ENCODE measurements around the gene PGLYRP1. TPM values are rescaled to one million over a fixed set of nuclear protein-coding genes. Genes with fewer than 3 reads are reported as not detected.

PGLYRP1 gene
- total RNA-seq, 5 donors from 2014 or later (not counting 1 experiment from before 2014, with no cell fraction given): not detected

DNA sequence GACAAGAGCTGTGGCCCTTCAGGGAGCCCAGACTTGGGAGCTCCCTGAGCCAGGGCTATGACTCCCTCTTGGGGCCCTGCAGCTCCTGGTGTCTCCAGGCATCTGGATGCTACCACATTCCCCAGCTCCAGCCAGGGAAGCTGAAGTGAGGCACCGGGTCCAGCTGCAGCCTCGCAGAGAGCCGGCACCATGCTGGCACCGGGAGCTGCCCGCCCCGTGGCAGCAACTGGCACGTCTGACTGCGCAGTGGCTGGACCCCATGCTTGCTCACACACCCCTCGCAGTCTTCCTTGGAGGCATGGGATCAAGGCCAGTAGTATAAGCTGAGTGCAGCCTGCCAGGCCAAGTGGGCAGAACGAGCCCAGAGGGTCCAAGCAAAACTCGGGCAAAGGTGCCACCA, 10.5 kb upstream of the PGLYRP1 start:
- Mint-ChIP-seq H3K4me1 (peaks cover 3 to 5% (median 4%) of the 10 kb centered on the region in 3 donors), H3K27me3 (peaks cover 18 to 26% of the 10 kb centered on the region in 2 donors), H3K27ac (no peak overlapping the region), H3K36me3 (no peaks in the 10 kb centered on the region), H3K4me3 (no peak overlapping the region), H3K9me3 (no peaks in the 10 kb centered on the region)
- Histone ChIP-seq H3K36me3 (ENCODE audit: control insufficient read depth in 2 of 2, extremely low read depth in 1 of 2, insufficient read depth in 1 of 2, low read length in 1 of 2) (no peaks in the 10 kb centered on the region), H3K27me3 (replicated peaks in 1 of 2; ENCODE audit: control insufficient read depth in 2 of 2, extremely low read depth in 1 of 2, insufficient read depth in 2 of 2, low read length in 1 of 2) (peaks cover 0 to 37% of the 10 kb centered on the region in 2 experiments), H3K4me1 (ENCODE audit: control insufficient read depth in 1 of 2, extremely low read depth in 1 of 2, insufficient read depth in 2 of 2, low read length in 2 of 2) (peaks cover 0 to 5% of the 10 kb centered on the region in 2 experiments), H3K27ac (ENCODE audit: low read length) (no peak overlapping the region), H3K9me3 (no peaks in the 10 kb centered on the region), H3K4me3 (ENCODE audit: control insufficient read depth in 1 of 2, extremely low read depth in 1 of 2, low read length in 1 of 2) (no peak overlapping the region)
- ATAC-seq (replicated peaks in 1 of 4) (no peak), DNase-seq (no peak)
- WGBS (ENCODE audit: insufficient coverage): 77% methylated on average over 11 of the region's 11 CpGs
- ChIA-PET POLR2A (no interaction called here), CTCF (interaction anchor here (0.6 to 1.2 kb wide), 5 partner anchors 9 to 231 kb away, joined by 3 to 7 read pairs (median 4); no protein-coding TSS in a partner anchor)

DNA sequence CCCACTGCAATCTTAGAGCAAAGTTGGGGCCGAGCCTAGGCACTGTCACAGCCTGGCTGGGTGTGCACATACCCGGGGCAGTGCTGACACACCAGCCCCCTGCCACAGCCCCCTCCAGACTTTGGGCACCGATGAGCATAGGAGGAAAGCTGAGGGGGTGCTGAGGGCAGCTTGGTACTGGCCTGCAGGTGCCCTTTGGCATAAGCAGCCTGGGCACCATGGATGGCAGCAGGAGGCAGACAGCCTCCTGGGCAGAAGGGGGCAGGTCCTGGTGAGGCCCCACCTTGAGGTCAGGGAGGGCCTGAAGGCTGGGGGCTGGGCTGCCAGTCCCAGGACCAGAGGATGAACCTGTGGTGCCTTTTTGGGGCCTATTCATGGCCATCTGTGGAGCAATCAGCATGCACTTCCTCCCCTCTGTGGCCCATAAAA, 9.8 kb upstream of the PGLYRP1 start:
- Histone ChIP-seq H3K27ac (ENCODE audit: low read length) (no peak overlapping the region), H3K27me3 (replicated peaks in 1 of 2; ENCODE audit: control insufficient read depth in 2 of 2, extremely low read depth in 1 of 2, insufficient read depth in 2 of 2, low read length in 1 of 2) (peaks cover 0 to 42% of the 10 kb centered on the region in 2 experiments), H3K4me3 (ENCODE audit: control insufficient read depth in 1 of 2, extremely low read depth in 1 of 2, low read length in 1 of 2) (no peak overlapping the region), H3K36me3 (ENCODE audit: control insufficient read depth in 2 of 2, extremely low read depth in 1 of 2, insufficient read depth in 1 of 2, low read length in 1 of 2) (no peaks in the 10 kb centered on the region), H3K9me3 (no peaks in the 10 kb centered on the region), H3K4me1 (ENCODE audit: control insufficient read depth in 1 of 2, extremely low read depth in 1 of 2, insufficient read depth in 2 of 2, low read length in 2 of 2) (peaks cover 0 to 5% of the 10 kb centered on the region in 2 experiments)
- Mint-ChIP-seq H3K27me3 (peaks cover 18 to 26% of the 10 kb centered on the region in 2 donors), H3K27ac (no peak overlapping the region), H3K36me3 (no peaks in the 10 kb centered on the region), H3K4me3 (no peak overlapping the region), H3K9me3 (no peaks in the 10 kb centered on the region), H3K4me1 (peaks cover 3 to 5% (median 4%) of the 10 kb centered on the region in 3 donors)
- 77% methylated on average over 3 of the region's 3 CpGs for WGBS (ENCODE audit: insufficient coverage)
- ChIA-PET CTCF (interaction anchor here (0.5 to 1.2 kb wide), 6 partner anchors 10 to 232 kb away, joined by 3 to 7 read pairs (median 4); no protein-coding TSS in a partner anchor), POLR2A (no interaction called here)
- ATAC-seq (replicated peaks in 1 of 4) (no peak), DNase-seq (no peak)

DNA sequence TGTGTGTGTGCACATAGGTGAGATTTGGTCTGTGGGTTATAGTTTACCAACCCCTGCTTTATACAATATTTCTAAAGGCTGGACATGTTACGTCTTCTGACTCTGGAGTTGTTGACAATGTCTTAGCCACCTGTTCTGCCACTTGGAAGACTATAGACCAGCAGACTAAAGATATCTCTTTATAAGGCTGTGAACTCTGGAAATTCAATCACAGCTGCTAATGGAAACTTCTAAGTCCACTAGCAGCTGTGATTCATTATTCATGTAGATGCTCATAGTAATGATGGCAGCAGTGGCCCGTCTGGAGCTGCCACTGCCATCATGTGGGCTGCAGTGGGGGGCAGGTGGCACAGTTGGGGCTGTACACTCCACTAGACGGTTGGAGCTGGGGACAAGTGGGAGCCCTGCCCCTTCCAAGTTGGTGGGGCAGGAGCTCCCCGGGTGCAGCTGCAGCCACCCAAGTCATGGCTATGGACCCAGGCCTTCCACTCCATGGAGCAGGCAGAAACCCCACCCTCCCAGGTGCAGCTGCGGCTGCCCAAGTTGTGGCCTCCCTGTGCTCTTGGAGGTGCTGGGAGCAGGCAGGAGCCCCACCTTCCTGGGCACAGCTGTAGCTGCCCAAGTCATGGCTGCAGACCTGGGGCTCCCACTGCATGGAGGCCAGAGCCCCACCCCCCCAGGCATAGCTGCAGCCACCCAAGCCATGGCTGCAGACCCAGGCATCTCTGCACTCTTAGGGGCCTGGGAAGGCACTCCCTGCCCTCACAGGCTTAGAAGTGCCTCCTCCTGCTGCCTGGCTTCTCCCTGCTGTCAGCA, 9.1 kb upstream of the PGLYRP1 start:
- WGBS (ENCODE audit: insufficient coverage): 84% methylated on average over 5 of the region's 5 CpGs
- Histone ChIP-seq H3K36me3 (ENCODE audit: control insufficient read depth in 2 of 2, extremely low read depth in 1 of 2, insufficient read depth in 1 of 2, low read length in 1 of 2) (no peaks in the 10 kb centered on the region), H3K4me1 (ENCODE audit: control insufficient read depth in 1 of 2, extremely low read depth in 1 of 2, insufficient read depth in 2 of 2, low read length in 2 of 2) (peaks cover 0 to 5% of the 10 kb centered on the region in 2 experiments), H3K9me3 (no peaks in the 10 kb centered on the region), H3K27ac (ENCODE audit: low read length) (no peak overlapping the region), H3K4me3 (ENCODE audit: control insufficient read depth in 1 of 2, extremely low read depth in 1 of 2, low read length in 1 of 2) (no peak overlapping the region), H3K27me3 (replicated peaks in 1 of 2; ENCODE audit: control insufficient read depth in 2 of 2, extremely low read depth in 1 of 2, insufficient read depth in 2 of 2, low read length in 1 of 2) (peaks cover 0 to 40% of the 10 kb centered on the region in 2 experiments)
- no peaks in the 10 kb centered on the region for H3K9me3 Mint-ChIP-seq
- no peaks in the 10 kb centered on the region for H3K36me3 Mint-ChIP-seq
- ChIA-PET CTCF (interaction anchor here in 1 of 2 donors (1.0 kb wide), 1 partner anchor 131 kb away, joined by 3 read pairs; no protein-coding TSS in a partner anchor), POLR2A (no interaction called here)
- no peak overlapping the region for H3K4me3 Mint-ChIP-seq
- peaks cover 17 to 23% of the 10 kb centered on the region in 2 donors for H3K27me3 Mint-ChIP-seq
- peaks cover 3 to 5% (median 4%) of the 10 kb centered on the region in 3 donors for H3K4me1 Mint-ChIP-seq
- no peak overlapping the region for H3K27ac Mint-ChIP-seq
- no peak for ATAC-seq (replicated peaks in 1 of 4)
- no peak for DNase-seq

DNA sequence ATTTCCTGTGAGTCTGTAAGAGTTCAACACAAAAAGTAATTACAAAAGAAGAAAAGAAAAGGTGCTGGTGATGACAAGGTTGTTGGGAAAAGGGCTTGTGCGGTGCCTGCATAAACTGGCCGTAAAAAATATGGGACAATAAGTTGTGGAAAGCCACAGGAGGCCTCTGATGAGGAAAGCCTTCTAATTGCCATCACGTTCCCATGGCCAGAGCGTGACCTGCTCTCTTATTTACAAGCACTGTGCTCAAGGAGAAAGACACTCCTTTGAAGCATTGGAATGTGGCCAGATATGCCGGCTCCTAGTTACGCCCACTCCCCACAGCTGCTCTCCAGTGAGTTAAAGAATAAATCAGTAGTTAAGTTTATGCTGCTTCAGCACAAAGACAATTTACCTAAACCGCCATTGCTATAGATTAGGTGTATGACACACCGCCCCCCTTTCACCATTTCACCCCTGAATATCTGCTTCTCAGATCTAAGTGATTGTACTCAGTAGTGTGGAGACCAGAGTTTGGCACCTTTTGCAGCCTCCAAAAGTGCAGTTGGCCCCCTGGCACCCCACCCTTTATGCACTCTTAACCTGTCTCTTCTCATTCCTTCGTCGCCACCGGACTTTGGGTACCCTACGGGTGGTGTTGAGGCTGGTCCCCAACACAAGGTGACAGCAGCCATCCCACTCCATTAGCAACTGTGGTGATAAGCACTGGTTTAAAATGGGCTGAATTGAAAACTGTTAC, 8.1 kb upstream of the PGLYRP1 start:
- ATAC-seq (replicated peaks in 1 of 4): no peak
- CTCF ChIA-PET: no interaction called here

DNA sequence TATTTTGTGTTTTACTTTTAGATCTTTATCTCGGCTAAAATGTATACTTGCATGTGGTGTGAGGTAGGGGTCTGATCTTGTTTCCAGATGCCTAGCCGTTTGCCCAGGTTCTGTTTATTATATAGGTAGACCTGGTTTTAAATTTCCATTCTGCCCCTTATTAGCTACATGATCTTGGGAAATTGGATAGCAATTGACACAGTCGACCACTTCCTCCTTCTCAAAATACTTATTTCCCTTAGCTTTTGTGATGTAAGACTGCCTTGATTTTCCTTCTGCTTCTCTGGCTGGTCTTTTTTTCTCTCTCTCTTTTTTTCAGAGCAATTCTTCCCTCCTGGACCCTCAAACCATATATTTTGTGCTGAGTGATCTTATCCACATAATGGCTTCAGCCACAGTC, 3.0 kb upstream of the PGLYRP1 start:
- H3K27ac ChIP-seq (ENCODE audit: low read length): no peak overlapping the region
- 0% methylated on average over 1 of the region's 3 CpGs for WGBS (ENCODE audit: insufficient coverage)
- peak overlapping the region in 1 of 2 donors; percentile 12 for H3K27ac Mint-ChIP-seq
- H3K36me3 ChIP-seq (ENCODE audit: control insufficient read depth in 2 of 2, extremely low read depth in 1 of 2, insufficient read depth in 1 of 2, low read length in 1 of 2): no peaks in the 10 kb centered on the region
- ChIA-PET CTCF (interaction anchor here in 1 of 2 donors (0.8 kb wide), 1 partner anchor 677 kb away, joined by 4 read pairs; no protein-coding TSS in a partner anchor), POLR2A (no interaction called here)
- H3K9me3 Mint-ChIP-seq: peaks cover 0 to 6% (median 4%) of the 10 kb centered on the region in 3 donors
- DNase-seq: no peak
- H3K27me3 ChIP-seq (replicated peaks in 1 of 2; ENCODE audit: control insufficient read depth in 2 of 2, extremely low read depth in 1 of 2, insufficient read depth in 2 of 2, low read length in 1 of 2): peaks cover 2 to 50% of the 10 kb centered on the region in 2 experiments
- H3K4me1 Mint-ChIP-seq: peaks cover 16 to 27% (median 21%) of the 10 kb centered on the region in 3 donors
- H3K27me3 Mint-ChIP-seq: peaks cover 32 to 34% of the 10 kb centered on the region in 2 donors
- H3K4me3 Mint-ChIP-seq: peak overlapping the region in 1 of 3 donors; percentile 33
- H3K4me3 ChIP-seq (ENCODE audit: control insufficient read depth in 1 of 2, extremely low read depth in 1 of 2, low read length in 1 of 2): no peak overlapping the region
- ATAC-seq (replicated peaks in 1 of 4): no peak
- no peaks in the 10 kb centered on the region for H3K9me3 ChIP-seq
- H3K36me3 Mint-ChIP-seq: no peaks in the 10 kb centered on the region
- peaks cover 0 to 15% of the 10 kb centered on the region in 2 experiments for H3K4me1 ChIP-seq (ENCODE audit: control insufficient read depth in 1 of 2, extremely low read depth in 1 of 2, insufficient read depth in 2 of 2, low read length in 2 of 2)

More for the DNA sequence above, 8.1 kb upstream of the PGLYRP1 start:
- Histone ChIP-seq H3K4me1 (ENCODE audit: control insufficient read depth in 1 of 2, extremely low read depth in 1 of 2, insufficient read depth in 2 of 2, low read length in 2 of 2) (peaks cover 0 to 8% of the 10 kb centered on the region in 2 experiments), H3K27me3 (replicated peaks in 1 of 2; ENCODE audit: control insufficient read depth in 2 of 2, extremely low read depth in 1 of 2, insufficient read depth in 2 of 2, low read length in 1 of 2) (peaks cover 0 to 40% of the 10 kb centered on the region in 2 experiments), H3K36me3 (ENCODE audit: control insufficient read depth in 2 of 2, extremely low read depth in 1 of 2, insufficient read depth in 1 of 2, low read length in 1 of 2) (no peaks in the 10 kb centered on the region), H3K4me3 (ENCODE audit: control insufficient read depth in 1 of 2, extremely low read depth in 1 of 2, low read length in 1 of 2) (no peak overlapping the region), H3K9me3 (no peaks in the 10 kb centered on the region), H3K27ac (ENCODE audit: low read length) (no peak overlapping the region)
- H3K4me3 Mint-ChIP-seq: no peak overlapping the region
- H3K27ac Mint-ChIP-seq: no peak overlapping the region
- H3K4me1 Mint-ChIP-seq: peaks cover 10 to 15% (median 14%) of the 10 kb centered on the region in 3 donors
- H3K9me3 Mint-ChIP-seq: peaks cover 0 to 3% (median 3%) of the 10 kb centered on the region in 3 donors
- POLR2A ChIA-PET: no interaction called here
- no peak for DNase-seq
- 89% methylated on average over 4 of the region's 12 CpGs for WGBS (ENCODE audit: insufficient coverage)
- H3K36me3 Mint-ChIP-seq: no peaks in the 10 kb centered on the region
- H3K27me3 Mint-ChIP-seq: peaks cover 25 to 26% of the 10 kb centered on the region in 2 donors

DNA sequence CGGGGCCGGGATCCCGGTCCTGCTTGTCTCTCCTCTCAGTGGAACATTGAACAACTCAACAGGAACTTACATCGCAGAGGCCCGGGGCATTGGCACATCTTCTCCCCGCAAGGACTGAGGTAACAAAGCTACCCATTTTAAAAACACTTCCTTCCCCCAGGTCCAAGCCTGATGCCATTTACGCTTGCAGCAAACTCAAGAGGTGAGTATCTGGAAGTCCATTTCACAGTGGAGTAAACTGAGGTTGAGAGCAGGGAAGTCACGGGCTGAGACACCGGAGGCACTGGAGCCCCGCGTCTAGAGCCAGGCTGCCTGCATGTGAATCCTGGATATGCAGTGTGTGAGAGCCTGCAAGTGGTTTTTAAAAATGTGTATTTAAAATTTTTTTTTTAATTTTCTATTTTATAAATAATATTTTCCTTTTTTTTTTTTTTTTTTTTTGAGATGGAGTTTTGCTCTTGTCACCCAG, 492 bp upstream of the PGLYRP1 start:
- Histone ChIP-seq H3K4me1 (ENCODE audit: control insufficient read depth in 1 of 2, extremely low read depth in 1 of 2, insufficient read depth in 2 of 2, low read length in 2 of 2) (peaks cover 0 to 11% of the 10 kb centered on the region in 2 experiments), H3K4me3 (ENCODE audit: control insufficient read depth in 1 of 2, extremely low read depth in 1 of 2, low read length in 1 of 2) (no peak overlapping the region), H3K27ac (ENCODE audit: low read length) (no peak overlapping the region), H3K27me3 (replicated peaks in 1 of 2; ENCODE audit: control insufficient read depth in 2 of 2, extremely low read depth in 1 of 2, insufficient read depth in 2 of 2, low read length in 1 of 2) (peaks cover 2 to 38% of the 10 kb centered on the region in 2 experiments), H3K9me3 (no peaks in the 10 kb centered on the region), H3K36me3 (ENCODE audit: control insufficient read depth in 2 of 2, extremely low read depth in 1 of 2, insufficient read depth in 1 of 2, low read length in 1 of 2) (no peaks in the 10 kb centered on the region)
- ChIA-PET POLR2A (no interaction called here), CTCF (no interaction called here)
- no peak overlapping the region for H3K4me3 Mint-ChIP-seq
- H3K27me3 Mint-ChIP-seq: peaks cover 22 to 28% of the 10 kb centered on the region in 2 donors
- WGBS (ENCODE audit: insufficient coverage): 20% methylated on average over 5 of the region's 11 CpGs
- no peak overlapping the region for H3K27ac Mint-ChIP-seq
- no peak for ATAC-seq (replicated peaks in 1 of 4)
- peaks cover 13 to 21% (median 18%) of the 10 kb centered on the region in 3 donors for H3K4me1 Mint-ChIP-seq
- peak in 1 of 35 experiments; percentile 4 for DNase-seq
- peaks cover 0 to 6% (median 4%) of the 10 kb centered on the region in 3 donors for H3K9me3 Mint-ChIP-seq
- H3K36me3 Mint-ChIP-seq: no peaks in the 10 kb centered on the region

Data from T-cell (primary cell).